Mesothelial cell of epicardium (in vitro differentiated cells): ENCODE data around the gene ZNF2. TPM values are rescaled to one million over a fixed set of nuclear protein-coding genes. Genes with fewer than 3 reads are reported as not detected.
"Not testable (repeated sequence)": the region's sequence is repeated elsewhere in the genome, so short reads cannot be mapped to it uniquely, and the experiment has no call there.

Source experiments
- DNase-seq, 2 experiments: peaks; one replicate each; pipeline ENCODE4 v3.0.0; 2021; ENCODE audit warnings: low spot score in 2 of 2; ENCODE audit not compliant: unreplicated experiment in 2 of 2
- H3K27ac Mint-ChIP-seq: 2 replicates; pipeline ENCODE4 v1.8.0; 2021; ENCODE audit warnings: mixed read lengths
- H3K27me3 Mint-ChIP-seq: 2 replicates; pipeline ENCODE4 v1.8.0; 2021; ENCODE audit warnings: low read depth, mixed read lengths
- H3K36me3 Mint-ChIP-seq: 2 replicates; pipeline ENCODE4 v1.8.0; 2021; ENCODE audit warnings: mixed read lengths
- H3K4me1 Mint-ChIP-seq: 2 replicates; pipeline ENCODE4 v1.8.0; 2021; ENCODE audit warnings: mixed read lengths
- H3K4me3 Mint-ChIP-seq: 2 replicates; pipeline ENCODE4 v1.8.0; 2021; ENCODE audit warnings: mild to moderate bottlenecking, moderate library complexity, mixed read lengths
- H3K9me3 Mint-ChIP-seq: 2 replicates; pipeline ENCODE4 v1.8.0; 2021; ENCODE audit warnings: mixed read lengths
- total RNA-seq: library from RNA; stranded (reverse); gene quantifications from 3 replicates; pipeline ENCODE4 v1.2.1, GENCODE V29; 2021
- TF ChIP-seq, protein P1 (sequence below): fragments of 200-600 bp; sonication (generic); IDR thresholded peaks from one replicate; pipeline ENCODE4 v1.5.0; 2021; ENCODE audit warnings: antibody characterized with exemption; ENCODE audit not compliant: unreplicated experiment

ZNF2 gene
- total RNA-seq, 1 donor from 2014 or later, result 6.2 TPM

DNA sequence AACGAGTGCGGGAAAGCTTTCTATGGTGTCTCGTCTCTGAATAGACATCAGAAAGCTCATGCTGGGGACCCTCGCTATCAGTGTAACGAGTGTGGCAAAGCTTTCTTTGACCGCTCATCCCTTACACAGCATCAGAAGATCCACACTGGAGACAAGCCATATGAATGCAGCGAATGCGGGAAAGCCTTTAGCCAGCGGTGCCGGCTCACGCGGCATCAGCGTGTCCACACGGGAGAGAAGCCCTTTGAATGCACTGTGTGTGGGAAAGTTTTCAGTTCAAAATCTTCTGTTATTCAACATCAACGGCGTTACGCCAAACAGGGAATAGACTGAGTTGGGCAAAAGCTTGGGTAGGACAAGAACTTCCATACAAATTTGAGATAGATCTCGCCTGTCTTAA is 16.2 kb downstream of the ZNF2 start:
- H3K4me3 Mint-ChIP-seq, result no peak overlapping the region

GRCh38 chr2:95185197-95185596 is 19.6 kb downstream of the ZNF2 start:
- TF ChIP-seq, protein P1, sequence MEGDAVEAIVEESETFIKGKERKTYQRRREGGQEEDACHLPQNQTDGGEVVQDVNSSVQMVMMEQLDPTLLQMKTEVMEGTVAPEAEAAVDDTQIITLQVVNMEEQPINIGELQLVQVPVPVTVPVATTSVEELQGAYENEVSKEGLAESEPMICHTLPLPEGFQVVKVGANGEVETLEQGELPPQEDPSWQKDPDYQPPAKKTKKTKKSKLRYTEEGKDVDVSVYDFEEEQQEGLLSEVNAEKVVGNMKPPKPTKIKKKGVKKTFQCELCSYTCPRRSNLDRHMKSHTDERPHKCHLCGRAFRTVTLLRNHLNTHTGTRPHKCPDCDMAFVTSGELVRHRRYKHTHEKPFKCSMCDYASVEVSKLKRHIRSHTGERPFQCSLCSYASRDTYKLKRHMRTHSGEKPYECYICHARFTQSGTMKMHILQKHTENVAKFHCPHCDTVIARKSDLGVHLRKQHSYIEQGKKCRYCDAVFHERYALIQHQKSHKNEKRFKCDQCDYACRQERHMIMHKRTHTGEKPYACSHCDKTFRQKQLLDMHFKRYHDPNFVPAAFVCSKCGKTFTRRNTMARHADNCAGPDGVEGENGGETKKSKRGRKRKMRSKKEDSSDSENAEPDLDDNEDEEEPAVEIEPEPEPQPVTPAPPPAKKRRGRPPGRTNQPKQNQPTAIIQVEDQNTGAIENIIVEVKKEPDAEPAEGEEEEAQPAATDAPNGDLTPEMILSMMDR, result no peak
- Mint-ChIP-seq H3K27me3 (peaks cover 12% of the 10 kb centered on the region), H3K27ac (no peak overlapping the region), H3K4me3 (no peak overlapping the region), H3K4me1 (no peaks in the 10 kb centered on the region), H3K36me3 (peaks cover 35% of the 10 kb centered on the region), H3K9me3 (peaks cover 9% of the 10 kb centered on the region)
- no peak for DNase-seq

More for the DNA sequence above, 16.2 kb downstream of the ZNF2 start:
- H3K9me3 Mint-ChIP-seq, result peaks cover 9% of the 10 kb centered on the region
- H3K4me1 Mint-ChIP-seq, result no peaks in the 10 kb centered on the region
- H3K27ac Mint-ChIP-seq, result no peak overlapping the region
- H3K27me3 Mint-ChIP-seq, result no peaks in the 10 kb centered on the region
- peaks cover 51% of the 10 kb centered on the region for H3K36me3 Mint-ChIP-seq
- no peak for DNase-seq
- TF ChIP-seq, protein P1, result no peak

- Mint-ChIP-seq H3K4me3 (no peak overlapping the region), H3K9me3 (peaks cover 9% of the 10 kb centered on the region), H3K4me1 (no peaks in the 10 kb centered on the region), H3K27ac (no peak overlapping the region), H3K36me3 (peaks cover 29% of the 10 kb centered on the region), H3K27me3 (peaks cover 18% of the 10 kb centered on the region)
- TF ChIP-seq, protein P1, result no peak
- DNase-seq, result no peak
Measured at GRCh38 chr2:95185973-95186372, 20.4 kb downstream of the ZNF2 start.

- not testable (repeated sequence) for H3K27ac Mint-ChIP-seq, H3K9me3 Mint-ChIP-seq, H3K4me1 Mint-ChIP-seq, H3K4me3 Mint-ChIP-seq, H3K36me3 Mint-ChIP-seq
- peaks cover 40% of the 10 kb centered on the region for H3K27me3 Mint-ChIP-seq
- TF ChIP-seq, protein P1, result peak; percentile 47
- DNase-seq, result peak; percentile 28 to 75
Measured at GRCh38 chr2:95192956-95193355, 27.3 kb downstream of the ZNF2 start.

DNA sequence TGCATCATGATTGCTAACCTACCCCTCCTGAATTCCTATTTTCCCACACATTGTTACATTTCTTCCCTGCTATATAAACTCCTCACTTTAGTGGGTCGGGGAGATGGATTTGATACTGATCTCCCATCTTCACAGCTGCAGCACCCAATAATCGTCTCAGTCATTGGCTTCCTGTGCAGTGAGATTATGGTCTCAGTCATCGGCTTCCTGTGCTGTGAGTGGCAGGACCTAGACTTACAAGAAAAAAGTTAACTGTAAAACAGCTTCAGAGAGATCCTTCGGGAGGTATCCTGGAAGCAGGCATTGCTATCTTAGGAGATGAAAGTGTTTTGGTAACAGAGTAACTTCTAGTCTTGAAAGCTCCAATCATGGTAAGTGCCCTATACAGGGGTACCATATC is 38.3 kb downstream of the ZNF2 start:
- Mint-ChIP-seq H3K27ac (no peak overlapping the region), H3K36me3 (peaks cover 10% of the 10 kb centered on the region), H3K4me1 (peaks cover 20% of the 10 kb centered on the region), H3K27me3 (peaks cover 13% of the 10 kb centered on the region), H3K9me3 (peaks cover 3% of the 10 kb centered on the region), H3K4me3 (no peak overlapping the region)
- TF ChIP-seq, protein P1, result no peak
- no peak for DNase-seq

GRCh38 chr2:95204396-95204795 is 38.8 kb downstream of the ZNF2 start:
- peaks cover 9% of the 10 kb centered on the region for H3K27me3 Mint-ChIP-seq
- peaks cover 8% of the 10 kb centered on the region for H3K9me3 Mint-ChIP-seq
- peaks cover 15% of the 10 kb centered on the region for H3K36me3 Mint-ChIP-seq
- DNase-seq, result no peak
- TF ChIP-seq, protein P1, result no peak
- H3K27ac Mint-ChIP-seq, result no peak overlapping the region
- peaks cover 22% of the 10 kb centered on the region for H3K4me1 Mint-ChIP-seq
- no peak overlapping the region for H3K4me3 Mint-ChIP-seq
